ENCODE results near the gene DCLK2.

The DCLK2 gene

DNA sequence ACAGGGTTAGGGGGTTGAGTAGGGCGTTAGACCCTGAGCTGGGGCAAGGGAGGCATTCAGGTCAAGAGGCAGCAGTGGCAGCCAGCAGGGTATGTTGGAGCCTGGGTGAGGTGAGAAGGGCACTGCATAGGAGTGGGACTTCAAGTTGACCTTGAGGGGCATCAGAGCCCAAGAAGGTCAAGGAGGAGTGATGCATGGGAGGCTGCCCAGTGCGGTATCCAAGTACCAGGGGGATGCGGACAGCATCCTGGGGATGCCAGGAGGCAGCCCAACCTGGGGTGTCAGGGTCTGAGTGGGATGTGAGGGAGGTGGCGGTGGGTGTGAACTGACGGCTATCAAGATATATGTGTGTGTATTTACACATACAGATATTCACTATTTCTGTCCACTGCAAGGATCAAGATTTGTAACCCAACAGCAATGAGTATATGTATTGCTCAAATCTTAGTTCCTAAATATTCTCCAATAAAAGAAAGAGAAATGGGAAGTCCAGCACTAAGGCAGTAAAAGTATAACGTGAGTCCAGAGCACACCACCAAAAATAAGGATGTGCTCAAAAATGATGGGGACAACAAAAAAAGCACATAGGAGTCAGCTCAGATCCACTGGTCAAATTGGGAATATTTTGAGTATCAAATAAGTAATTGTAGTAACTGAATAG lies 9.8 kb upstream of the DCLK2 start:
- POLR2A ChIA-PET: no interaction called here
- CTCF ChIA-PET: no interaction called here
- Histone ChIP-seq H3K4me3 (ENCODE audit: low read depth, low read length) (no peak overlapping the region), H3K36me3 (ENCODE audit: control insufficient read depth in 2 of 2, insufficient read depth in 1 of 2, low read length in 2 of 2) (no peaks in the 10 kb centered on the region), H3K27ac (ENCODE audit: extremely low read depth, low read depth, low read length) (no peak overlapping the region), H3K4me1 (ENCODE audit: control insufficient read depth, insufficient read depth, low read length) (peaks cover 10% of the 10 kb centered on the region), H3K9me3 (ENCODE audit: control insufficient read depth, insufficient read depth, low read depth, low read length) (no peaks in the 10 kb centered on the region)
- TF ChIP-seq ZNF366 (tag by site-specific recombination; conservative IDR thresholded peaks at IDR 0.05) (no peak), ZNF654 (tag by site-specific recombination; IDR thresholded peaks at IDR 0.05; ENCODE audit: low read depth) (no peak), ZNF19 (tag by site-specific recombination; IDR thresholded peaks at IDR 0.05; ENCODE audit: low read depth) (no peak), GLIS1 (tag by site-specific recombination; IDR thresholded peaks at IDR 0.05) (no peak), ZBTB8A (tag by site-specific recombination; IDR thresholded peaks at IDR 0.05) (no peak), ZNF621 (tag by site-specific recombination; IDR thresholded peaks at IDR 0.05) (no peak), ZNF544 (tag by site-specific recombination; IDR thresholded peaks at IDR 0.05) (no peak), ZNF600 (tag by site-specific recombination; IDR thresholded peaks at IDR 0.05) (no peak)
- TF ChIP-seq, protein P1, sequence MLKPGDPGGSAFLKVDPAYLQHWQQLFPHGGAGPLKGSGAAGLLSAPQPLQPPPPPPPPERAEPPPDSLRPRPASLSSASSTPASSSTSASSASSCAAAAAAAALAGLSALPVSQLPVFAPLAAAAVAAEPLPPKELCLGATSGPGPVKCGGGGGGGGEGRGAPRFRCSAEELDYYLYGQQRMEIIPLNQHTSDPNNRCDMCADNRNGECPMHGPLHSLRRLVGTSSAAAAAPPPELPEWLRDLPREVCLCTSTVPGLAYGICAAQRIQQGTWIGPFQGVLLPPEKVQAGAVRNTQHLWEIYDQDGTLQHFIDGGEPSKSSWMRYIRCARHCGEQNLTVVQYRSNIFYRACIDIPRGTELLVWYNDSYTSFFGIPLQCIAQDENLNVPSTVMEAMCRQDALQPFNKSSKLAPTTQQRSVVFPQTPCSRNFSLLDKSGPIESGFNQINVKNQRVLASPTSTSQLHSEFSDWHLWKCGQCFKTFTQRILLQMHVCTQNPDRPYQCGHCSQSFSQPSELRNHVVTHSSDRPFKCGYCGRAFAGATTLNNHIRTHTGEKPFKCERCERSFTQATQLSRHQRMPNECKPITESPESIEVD (tag by site-specific recombination; IDR thresholded peaks at IDR 0.05): no peak

DNA sequence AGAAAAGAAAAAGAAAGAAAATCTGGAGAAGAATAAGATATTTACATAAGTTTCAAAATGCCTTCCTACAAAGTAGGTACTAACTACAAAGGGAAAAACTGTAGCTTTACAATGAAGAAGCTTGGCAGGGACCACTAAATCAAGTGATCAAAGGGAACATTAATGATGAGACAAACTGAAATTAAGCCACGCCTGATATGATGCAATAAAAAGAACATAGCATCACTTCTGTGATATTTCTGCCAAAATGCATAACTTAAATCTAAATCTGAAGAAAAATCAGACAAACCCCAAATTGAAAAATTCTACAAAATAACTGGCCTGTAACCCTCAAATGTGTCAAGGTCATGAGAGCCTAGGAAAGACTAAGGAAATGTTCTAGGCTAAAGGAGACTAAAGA lies 8.9 kb upstream of the DCLK2 start:
- H3K36me3 ChIP-seq (ENCODE audit: control insufficient read depth in 2 of 2, insufficient read depth in 1 of 2, low read length in 2 of 2): no peaks in the 10 kb centered on the region
- peaks cover 10% of the 10 kb centered on the region for H3K4me1 ChIP-seq (ENCODE audit: control insufficient read depth, insufficient read depth, low read length)
- no peaks in the 10 kb centered on the region for H3K9me3 ChIP-seq (ENCODE audit: control insufficient read depth, insufficient read depth, low read depth, low read length)
- H3K4me3 ChIP-seq (ENCODE audit: low read depth, low read length): no peak overlapping the region
- H3K27ac ChIP-seq (ENCODE audit: extremely low read depth, low read depth, low read length): no peak overlapping the region
- TF ChIP-seq SCRT2 (tag by site-specific recombination; IDR thresholded peaks at IDR 0.05) (no peak), SETDB1 (IDR thresholded peaks at IDR 0.05; ENCODE audit: insufficient read length, low read length) (no peak), ZNF184 (tag by site-specific recombination; IDR thresholded peaks at IDR 0.05) (no peak), ZNF311 (tag by site-specific recombination; IDR thresholded peaks at IDR 0.05; ENCODE audit: borderline replicate concordance) (no peak), ZNF664 (tag by site-specific recombination; IDR thresholded peaks at IDR 0.05) (no peak), SALL2 (tag by site-specific recombination; IDR thresholded peaks at IDR 0.05; ENCODE audit: borderline replicate concordance) (no peak)
- TF ChIP-seq, protein P2, sequence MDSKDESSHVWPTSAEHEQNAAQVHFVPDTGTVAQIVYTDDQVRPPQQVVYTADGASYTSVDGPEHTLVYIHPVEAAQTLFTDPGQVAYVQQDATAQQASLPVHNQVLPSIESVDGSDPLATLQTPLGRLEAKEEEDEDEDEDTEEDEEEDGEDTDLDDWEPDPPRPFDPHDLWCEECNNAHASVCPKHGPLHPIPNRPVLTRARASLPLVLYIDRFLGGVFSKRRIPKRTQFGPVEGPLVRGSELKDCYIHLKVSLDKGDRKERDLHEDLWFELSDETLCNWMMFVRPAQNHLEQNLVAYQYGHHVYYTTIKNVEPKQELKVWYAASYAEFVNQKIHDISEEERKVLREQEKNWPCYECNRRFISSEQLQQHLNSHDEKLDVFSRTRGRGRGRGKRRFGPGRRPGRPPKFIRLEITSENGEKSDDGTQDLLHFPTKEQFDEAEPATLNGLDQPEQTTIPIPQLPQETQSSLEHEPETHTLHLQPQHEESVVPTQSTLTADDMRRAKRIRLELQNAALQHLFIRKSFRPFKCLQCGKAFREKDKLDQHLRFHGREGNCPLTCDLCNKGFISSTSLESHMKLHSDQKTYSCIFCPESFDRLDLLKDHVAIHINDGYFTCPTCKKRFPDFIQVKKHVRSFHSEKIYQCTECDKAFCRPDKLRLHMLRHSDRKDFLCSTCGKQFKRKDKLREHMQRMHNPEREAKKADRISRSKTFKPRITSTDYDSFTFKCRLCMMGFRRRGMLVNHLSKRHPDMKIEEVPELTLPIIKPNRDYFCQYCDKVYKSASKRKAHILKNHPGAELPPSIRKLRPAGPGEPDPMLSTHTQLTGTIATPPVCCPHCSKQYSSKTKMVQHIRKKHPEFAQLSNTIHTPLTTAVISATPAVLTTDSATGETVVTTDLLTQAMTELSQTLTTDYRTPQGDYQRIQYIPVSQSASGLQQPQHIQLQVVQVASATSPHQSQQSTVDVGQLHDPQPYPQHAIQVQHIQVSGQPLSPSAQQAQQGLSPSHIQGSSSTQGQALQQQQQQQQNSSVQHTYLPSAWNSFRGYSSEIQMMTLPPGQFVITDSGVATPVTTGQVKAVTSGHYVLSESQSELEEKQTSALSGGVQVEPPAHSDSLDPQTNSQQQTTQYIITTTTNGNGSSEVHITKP (tag by site-specific recombination; IDR thresholded peaks at IDR 0.05): peak; percentile 22; the same call in 1 of the 2 replicates
- ChIA-PET POLR2A (no interaction called here), CTCF (interaction anchor here (0.6 kb wide), 1 partner anchor 634 kb away, joined by 3 read pairs; no protein-coding TSS in a partner anchor)

DNA sequence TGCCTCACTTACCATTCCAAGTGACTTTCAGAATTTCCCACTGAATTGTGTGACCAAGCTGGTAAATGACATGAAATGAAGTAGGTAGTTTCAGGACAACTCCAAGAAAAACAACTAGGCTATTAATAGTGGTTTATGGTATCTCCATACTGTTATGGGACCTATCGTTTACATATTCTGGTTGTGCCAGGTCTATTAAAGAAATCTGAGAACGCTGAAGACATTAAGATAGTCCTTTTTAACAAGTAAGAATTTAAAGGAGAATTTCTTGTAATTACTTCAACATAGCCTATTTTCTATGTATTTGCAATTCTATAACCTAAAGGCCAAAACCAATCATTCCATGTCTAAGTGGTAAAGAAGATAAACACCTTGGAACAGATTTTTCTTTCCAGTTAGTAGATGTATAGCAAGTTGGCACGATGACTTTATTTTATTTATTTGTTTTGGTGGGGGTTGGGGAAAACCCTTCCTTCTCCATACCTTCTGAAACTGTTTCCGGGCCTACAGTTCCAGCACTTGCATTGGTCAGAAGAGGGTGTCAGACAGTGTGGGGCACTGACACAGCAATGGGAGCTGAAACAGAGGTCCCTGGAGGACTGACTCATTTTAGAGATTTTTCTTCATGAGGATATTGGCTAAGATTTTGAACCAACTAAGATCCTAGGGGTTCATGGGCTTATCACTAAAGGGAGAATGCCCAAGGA lies 7.6 kb upstream of the DCLK2 start:
- ChIA-PET CTCF (no interaction called here), POLR2A (no interaction called here)
- Histone ChIP-seq H3K9me3 (ENCODE audit: control insufficient read depth, insufficient read depth, low read depth, low read length) (no peaks in the 10 kb centered on the region), H3K27ac (ENCODE audit: extremely low read depth, low read depth, low read length) (no peak overlapping the region), H3K4me3 (ENCODE audit: low read depth, low read length) (no peak overlapping the region), H3K4me1 (ENCODE audit: control insufficient read depth, insufficient read depth, low read length) (peaks cover 10% of the 10 kb centered on the region), H3K36me3 (ENCODE audit: control insufficient read depth in 2 of 2, insufficient read depth in 1 of 2, low read length in 2 of 2) (no peaks in the 10 kb centered on the region)
- TF ChIP-seq ZNF404 (tag by site-specific recombination; IDR thresholded peaks at IDR 0.05) (no peak), ZNF350 (tag by site-specific recombination; IDR thresholded peaks at IDR 0.05) (no peak), ZNF133 (tag by site-specific recombination; IDR thresholded peaks at IDR 0.05) (no peak), ZFP37 (tag by site-specific recombination; IDR thresholded peaks at IDR 0.05) (no peak)
- TF ChIP-seq, protein P2 (tag by site-specific recombination; IDR thresholded peaks at IDR 0.05): peak; percentile 21; the same call in 1 of the 2 replicates
- TF ChIP-seq, protein P3, sequence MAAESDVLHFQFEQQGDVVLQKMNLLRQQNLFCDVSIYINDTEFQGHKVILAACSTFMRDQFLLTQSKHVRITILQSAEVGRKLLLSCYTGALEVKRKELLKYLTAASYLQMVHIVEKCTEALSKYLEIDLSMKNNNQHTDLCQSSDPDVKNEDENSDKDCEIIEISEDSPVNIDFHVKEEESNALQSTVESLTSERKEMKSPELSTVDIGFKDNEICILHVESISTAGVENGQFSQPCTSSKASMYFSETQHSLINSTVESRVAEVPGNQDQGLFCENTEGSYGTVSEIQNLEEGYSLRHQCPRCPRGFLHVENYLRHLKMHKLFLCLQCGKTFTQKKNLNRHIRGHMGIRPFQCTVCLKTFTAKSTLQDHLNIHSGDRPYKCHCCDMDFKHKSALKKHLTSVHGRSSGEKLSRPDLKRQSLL (tag by site-specific recombination; IDR thresholded peaks at IDR 0.05): no peak
